Sigmoid colon (tissue), 4 donors: ENCODE data around the gene AGL.

Experiments
- CTCF ChIP-seq, 4 experiments: fragments of 450-650 bp in 3 of 4; fragments of 200-600 bp in 1 of 4; IDR thresholded peaks; one replicate each; pipeline ENCODE4 v1.5.1; 2016 to 2019; ENCODE audit warnings: antibody characterized with exemption in 4 of 4, mild to moderate bottlenecking in 3 of 4, moderate library complexity in 2 of 4
- EP300 ChIP-seq, 4 donors: sonication (generic); formaldehyde crosslinking; IDR thresholded peaks; one replicate each; pipeline ENCODE4 v1.6.1; 2017; ENCODE audit warnings: antibody characterized with exemption in 4 of 4
- POLR2A ChIP-seq, 2 donors: fragments of 450-650 bp; IDR thresholded peaks; one replicate each; pipeline ENCODE4 v1.6.1; 2016; ENCODE audit warnings: antibody characterized with exemption in 2 of 2, mild to moderate bottlenecking in 2 of 2, moderate library complexity in 2 of 2

- TF ChIP-seq CTCF (IDR thresholded peaks at IDR 0.05) = no peak
- no peak for TF ChIP-seq POLR2A (IDR thresholded peaks at IDR 0.05)
- no peak for TF ChIP-seq EP300 (IDR thresholded peaks at IDR 0.05)
Measured at GRCh38 chr1:99827970-99828369, 22.2 kb upstream of the AGL start.
